Stimulated activated naive CD4-positive, alpha-beta T cell treated with Interleukin-2 at 50 U/mL for 16 hours (primary cell): Measurements from ENCODE around the gene TTC27.
"Not testable (repeated sequence)": the region's sequence is repeated elsewhere in the genome, so short reads cannot be mapped to it uniquely, and the experiment has no call there.

ENCODE experiments used
- DNase-seq: peaks from one replicate; lab custom pipeline; 2025; lab: John Stamatoyannopoulos, UW

TTC27 gene

DNA sequence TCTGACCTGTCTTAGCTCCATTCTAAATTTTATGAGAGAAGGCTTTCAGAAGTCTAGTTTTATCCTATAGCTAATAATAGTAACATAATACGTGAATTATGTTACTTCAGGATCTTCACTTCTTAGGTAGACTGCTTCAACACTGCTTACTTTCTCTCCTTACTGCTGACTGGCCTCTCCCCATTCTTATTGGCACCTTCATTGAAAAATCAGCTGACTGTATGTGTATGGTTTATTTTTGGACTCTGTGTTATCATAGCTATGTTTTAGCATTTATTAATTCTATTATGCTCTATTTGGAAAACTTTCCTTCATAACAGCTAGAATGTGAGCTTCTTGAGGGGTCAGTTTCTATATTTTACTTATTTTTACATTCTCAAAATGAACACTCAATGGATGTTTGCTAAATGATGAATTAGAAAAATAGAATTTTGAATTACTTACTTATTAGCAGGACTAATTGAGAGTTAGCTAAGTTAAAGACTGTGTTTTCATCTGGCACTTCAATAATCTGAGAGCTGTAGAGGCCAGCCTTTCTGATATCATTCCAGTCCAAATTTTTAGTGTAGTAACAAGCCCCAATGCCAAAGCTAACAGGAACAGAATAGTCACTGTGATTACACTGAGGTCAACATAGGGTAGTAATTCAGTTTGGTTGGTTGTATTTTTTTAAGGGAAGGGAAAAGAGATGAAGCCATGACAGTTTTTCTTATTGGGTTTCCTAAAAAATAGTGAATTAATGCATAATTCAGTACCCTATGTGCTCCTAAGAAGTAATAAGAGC, 92.3 kb downstream of the TTC27 start:
- no peak for DNase-seq

DNA sequence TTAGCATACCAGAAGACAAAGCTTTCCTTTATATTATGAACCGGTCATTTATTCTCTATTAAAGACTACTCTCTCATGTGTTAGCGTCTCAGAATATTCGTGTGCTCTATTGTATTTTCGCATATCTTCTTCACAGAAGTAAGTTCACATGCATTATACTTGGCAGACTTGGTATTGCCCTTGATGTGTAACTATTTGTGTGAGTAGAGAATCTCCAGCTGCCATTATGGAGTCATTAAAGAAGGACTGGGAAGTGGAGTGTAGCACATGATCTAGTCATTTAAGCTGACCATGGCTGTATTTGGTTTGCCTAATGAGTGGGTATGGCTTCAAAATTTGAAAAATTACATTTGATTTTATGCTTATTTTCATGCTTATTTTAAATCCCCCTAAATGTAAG, 92.9 kb downstream of the TTC27 start:
- no peak for DNase-seq

DNA sequence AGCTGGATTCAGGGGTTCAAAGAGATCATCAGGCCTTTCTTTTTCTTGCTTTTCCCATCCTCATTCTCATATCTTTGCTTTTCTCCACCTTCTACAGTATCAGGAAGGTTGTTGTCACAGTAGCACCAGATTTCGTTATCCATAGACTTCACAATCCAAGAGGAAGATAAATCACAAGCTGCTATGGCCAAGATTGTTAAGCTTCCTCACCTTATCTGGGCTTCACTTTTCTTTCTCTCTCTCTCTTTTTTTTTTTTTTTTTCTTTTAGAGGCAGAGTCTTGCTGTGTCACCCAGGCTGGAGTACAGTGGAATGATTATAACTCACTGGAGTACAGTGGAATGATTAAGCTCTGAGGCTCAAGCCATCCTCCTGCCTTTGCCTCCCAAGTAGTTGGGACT, 93.5 kb downstream of the TTC27 start:
- no peak for DNase-seq

DNA sequence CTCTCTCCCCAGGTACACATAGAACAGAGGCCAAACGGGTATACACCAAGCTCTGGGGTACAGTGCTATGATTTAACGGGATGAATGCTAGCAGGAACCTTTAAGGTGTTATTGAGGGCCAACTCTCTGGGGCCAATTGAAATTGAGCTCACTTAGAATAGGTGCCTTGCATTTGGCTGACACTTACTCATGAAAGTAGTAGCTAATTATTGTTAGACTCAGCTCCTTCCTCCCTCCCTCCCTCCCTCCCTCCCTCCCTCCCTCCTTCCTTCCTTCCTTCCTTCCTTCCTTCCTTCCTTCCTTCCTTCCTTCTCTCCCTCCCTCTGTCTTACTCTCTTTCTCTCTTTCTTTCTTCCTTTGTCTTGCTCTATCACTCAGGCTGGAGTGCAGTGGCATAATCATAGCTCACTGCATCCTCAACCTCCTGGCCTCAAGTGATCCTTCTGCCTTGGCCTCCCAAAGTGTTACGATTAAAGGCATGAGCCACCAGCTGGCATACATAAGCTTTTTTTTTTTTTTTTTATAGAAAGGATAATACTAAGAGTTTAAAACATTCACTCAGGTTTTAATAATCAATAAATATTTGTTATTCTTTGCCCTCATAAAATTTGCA, 95.7 kb downstream of the TTC27 start:
- DNase-seq: no peak

DNA sequence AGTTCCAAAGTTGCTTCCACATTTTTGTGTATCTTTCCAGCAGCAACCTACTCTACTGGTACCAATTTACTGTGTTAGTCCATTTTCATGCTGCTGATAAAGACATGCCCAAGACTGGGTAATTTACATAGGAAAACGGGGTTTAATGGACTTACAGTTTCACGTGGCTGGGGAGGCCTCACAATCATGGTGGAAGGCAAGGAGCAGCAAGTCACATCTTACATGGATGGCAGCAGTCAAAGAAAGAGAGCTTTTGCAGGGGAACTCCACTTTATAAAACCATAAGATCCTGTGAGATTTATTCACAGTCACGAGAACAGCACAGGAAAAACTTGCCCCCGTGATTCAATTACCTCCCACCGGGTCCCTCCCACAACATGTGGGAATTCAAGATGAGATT, 98.8 kb downstream of the TTC27 start:
- DNase-seq: not testable (repeated sequence)

DNA sequence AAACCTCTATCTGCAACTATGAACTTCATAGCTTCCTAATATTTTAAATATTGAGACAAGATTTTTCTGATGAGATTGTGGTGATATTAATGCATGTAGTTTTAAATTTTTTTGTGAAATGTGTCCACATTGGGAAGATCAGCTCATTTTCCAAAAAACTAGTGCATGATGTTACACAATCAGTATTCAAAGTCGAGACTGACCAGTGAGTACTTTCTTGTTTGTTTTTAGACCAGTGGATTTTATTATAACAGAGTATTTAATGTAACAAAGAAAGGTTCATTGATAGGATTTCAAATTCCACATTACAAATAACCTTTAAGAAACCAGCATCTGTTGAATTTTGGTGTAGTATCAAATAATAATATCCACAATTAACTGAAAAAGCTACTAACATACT, 99.3 kb downstream of the TTC27 start:
- DNase-seq: no peak

DNA sequence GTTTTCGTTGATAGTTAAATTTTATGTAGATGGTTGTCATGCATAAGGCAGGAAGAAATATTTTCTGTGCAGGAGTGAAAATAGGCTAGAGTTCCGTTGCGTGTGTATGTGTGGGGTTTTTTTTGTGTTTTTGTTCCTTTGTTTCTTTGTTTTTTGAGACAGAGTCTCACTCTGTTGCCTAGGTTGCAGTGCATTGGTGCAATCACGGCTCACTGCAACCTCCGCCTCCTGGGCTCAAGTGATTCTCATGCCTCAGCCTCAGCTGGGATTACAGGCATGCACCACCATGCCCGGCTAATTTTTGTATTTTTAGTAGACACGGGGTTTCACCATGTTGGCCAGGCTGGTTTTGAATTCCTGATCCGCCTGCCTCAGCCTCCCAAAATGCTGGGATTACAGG, 103.1 kb downstream of the TTC27 start:
- DNase-seq: not testable (repeated sequence)

DNA sequence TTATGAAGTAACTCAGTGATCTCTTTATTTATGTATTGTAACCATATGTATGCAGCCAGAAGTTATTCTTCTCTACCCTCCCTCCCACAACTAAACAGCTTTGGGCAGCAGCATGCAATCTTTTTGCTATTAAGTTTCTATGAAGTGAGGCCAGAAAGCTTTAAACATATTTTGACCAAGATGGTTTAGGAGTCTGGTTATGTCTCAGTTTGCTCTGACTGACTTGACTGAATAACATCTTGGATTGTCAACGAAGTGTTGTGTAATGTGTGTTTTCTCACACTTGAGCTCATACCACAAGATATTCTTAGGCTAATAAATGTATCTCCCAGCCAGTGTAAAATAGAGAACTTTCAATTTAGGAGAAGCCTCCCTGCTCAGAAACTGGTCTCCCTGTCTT, 104.3 kb downstream of the TTC27 start:
- no peak for DNase-seq

DNA sequence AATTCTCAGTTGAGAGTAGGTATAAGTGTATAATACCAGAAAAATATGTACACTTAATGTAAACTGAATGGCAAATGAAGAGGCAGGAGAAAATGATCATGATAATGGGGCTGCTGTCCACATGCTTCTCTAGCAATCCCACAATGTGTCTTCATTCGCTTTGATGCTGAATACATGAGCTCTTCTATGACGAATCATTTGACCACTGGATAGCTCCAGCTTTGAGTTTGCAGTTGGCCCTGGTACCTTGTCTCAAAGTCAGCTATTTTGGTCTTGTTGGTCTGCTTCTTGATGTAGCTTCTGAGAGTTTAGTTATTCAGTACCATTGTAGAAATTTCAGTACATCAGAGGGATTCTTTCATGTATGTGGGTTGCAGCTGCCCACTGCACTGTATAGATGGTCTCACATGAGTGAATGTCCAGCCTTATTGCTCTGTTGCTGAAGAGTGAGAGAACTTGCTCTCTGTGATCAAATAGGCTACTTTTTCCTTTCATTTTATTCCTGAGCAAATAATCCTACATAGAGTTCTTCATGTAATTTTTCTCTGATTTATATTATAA, 105.1 kb downstream of the TTC27 start:
- DNase-seq: no peak

DNA sequence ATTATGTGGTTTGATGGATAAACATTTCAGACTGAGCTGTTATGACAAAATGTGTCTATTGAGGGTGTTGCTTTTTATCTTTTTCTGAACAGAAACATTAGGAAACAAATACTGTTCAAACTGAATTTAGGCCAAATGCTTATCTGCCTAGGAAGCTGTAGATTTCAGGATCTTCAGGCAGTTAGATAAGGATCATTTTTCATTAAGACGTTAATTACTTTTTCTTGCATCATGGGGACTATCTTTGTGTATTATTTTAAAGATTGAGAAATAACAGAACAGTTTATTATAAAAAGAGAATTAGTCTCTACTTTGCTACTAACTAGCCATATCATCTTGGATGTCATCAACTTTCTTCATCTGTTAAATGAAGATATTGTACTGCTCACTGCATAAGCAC, 107.5 kb downstream of the TTC27 start:
- no peak for DNase-seq

DNA sequence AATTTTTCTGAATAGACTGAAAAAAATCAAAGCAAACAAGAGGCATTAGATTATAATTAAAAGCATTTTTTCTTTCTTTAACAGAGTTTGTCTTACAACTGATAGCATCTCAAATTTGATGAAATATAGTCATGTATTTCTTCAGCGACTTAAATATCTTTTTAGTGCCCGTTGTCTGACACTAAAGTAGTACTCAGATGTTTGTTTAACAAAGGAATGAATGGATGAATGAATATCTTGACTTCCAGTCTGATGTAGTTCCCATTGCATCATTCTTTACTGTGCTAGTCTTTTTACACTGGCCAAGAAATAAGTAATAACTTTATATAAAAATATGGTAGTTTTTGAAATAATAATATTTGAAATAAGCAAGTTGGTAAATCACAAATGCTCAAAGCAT, 111.1 kb downstream of the TTC27 start:
- no peak for DNase-seq

DNA sequence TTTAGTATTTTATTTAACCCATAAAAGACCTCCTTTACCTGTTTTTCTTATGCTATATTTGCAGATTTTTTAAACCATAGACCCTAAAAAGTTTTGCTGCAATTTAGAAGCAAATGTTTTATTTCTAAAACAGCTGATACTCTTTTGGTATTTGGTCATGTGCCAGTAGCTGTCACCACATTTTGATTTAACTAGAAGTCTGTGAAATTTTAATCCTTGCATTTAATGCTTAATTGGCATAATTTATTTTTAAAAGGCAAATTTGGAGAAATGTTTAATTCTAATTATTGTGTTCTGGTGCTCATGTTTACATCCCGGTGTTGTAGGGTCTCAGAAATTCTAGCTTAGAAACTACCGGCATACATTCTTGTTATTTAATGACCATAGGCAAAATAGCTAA, 111.8 kb downstream of the TTC27 start:
- DNase-seq: no peak

DNA sequence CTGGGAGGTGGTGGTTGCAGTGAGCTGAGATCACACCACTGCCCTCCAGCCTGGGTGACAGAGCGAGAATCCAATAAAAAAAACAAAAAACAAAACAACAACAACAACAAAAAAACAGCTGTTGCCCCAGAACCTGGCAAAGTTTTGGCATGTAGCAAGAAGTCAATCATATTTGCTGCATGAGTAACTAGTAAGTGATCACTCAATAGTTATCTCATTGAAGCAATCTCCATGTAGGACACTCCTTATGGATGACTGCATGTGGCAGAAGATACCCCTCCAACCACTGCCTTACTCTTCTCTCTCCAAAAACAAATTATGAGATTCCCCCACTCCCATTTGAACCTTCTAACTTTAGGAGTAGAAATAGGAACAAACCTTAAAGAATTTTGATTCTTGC, 113.7 kb downstream of the TTC27 start:
- DNase-seq: no peak

DNA sequence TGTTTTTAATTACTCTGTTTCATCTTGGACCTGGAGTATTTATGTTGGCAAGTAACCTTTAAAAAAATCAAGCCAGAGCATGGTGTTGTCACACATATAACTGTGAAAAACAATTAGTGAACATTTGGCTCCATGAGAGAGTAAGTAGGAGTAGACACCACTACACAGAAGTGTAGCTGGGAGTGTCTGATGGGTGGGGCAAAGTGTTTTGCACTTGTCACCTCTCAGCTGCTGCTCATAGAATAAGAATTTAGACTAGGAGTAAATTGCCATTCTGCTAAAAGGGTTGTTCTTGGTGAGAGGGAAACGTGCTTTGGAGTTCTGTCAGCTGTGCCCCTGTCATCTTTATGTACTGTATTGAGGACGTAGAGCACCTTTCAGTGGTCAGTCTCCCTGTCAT, 114.5 kb downstream of the TTC27 start:
- no peak for DNase-seq

DNA sequence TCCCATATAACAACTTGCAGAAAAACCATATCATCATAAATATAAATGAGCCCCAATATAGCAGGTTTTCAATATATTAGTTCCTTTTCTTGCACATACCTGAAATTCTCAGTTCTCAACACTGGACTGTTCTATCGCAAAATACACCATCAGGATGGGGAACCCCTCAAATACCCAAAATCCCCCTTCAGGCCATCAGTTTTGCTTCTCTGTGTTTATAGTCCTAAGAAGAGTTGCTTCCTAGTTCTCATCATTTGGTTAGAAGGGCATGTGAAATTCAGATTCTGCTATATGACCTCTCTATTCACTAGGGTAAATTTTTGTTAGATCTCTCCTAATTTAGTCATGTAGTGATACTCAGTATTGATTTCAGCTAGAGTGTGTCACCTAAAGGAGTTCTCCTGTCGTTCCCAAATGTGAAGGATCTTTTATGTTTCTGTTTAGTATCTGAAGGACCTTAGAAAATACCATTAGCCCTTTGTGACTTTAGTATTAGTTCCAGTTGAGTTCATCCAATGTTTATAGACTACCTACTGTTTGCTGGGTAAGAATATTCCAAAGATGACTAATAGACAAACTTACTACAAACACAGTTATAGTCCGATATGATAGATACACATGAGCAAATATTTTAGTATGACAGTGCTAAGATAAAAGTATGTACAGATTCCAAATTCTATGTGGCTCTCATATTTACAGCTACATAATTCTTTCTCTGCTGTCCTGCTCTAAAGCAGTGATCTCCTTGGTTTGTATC, 115.8 kb downstream of the TTC27 start:
- no peak for DNase-seq

DNA sequence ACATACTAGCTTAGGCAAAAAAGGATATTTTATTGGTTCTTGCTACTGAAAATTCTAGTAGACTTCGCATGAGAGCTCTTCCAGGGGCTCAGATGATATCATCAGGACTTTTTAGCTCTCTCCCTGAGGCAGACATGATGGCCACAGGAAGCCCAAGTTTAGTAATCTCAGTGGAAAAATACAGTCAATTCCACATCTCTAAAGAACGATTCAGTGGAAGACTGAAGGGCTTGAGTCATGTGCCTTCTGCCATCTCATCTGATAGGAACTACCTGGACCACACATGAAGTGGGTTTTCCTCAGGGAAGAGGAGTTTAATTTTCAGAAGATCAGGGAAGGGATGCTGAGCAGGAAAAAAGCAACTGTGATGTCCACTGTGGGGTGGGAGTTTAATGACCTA, 117.3 kb downstream of the TTC27 start:
- no peak for DNase-seq

DNA sequence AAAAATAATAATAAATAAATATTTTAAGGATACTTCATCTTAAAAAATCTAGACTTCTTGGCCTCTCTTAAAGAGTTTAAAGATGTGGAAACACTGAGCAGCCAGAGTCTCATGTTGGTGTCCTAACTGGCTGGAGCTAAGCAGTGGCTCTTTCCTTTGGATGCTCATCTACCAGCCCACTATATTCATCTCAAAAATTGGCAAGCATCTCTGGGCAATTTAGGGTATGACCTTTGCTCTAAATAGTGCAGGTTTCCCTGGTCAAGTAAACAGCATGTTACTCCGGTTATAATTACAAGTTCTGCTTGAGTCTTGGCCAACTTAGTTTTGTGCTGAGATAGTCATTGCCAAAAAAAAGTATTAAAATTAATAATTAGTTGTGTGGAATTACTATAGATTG, 117.8 kb downstream of the TTC27 start:
- no peak for DNase-seq

DNA sequence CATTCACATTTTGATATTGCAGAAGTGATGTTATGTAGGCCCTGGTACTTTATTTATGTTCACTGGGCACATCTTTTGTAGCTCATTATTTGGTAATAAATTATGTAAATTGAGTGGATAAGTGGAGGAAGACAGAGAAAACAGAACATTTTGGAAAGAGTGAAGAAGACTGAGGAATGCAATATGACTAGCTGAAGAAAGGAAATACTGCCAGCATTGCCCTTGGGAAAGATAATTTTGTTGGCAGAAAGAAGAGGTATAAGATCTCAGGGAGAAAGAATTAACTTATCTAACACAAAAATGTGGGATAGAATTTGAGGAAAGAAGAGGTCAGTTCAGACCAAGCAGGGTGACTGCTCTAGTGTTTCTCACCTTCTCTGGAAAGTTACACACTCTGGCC, 118.8 kb downstream of the TTC27 start:
- DNase-seq: no peak

DNA sequence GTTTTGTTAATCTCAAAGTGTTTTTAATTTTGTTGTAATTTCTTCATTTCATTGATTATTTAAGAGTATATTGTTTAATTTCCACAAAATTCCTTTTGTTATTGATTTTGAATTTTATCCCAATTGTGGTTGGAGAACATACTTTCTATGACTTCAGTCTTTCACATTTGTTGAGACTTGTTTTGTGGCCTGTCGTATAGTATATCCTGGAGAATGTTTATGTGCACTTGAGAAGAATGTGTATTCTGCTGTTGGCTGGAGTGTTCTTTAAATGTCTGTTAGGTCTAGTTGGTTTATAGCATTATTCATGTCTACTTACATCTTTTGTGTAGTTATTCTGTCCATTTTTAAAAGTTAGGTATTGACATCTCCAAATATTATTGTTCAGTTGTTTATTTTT, 120.3 kb downstream of the TTC27 start:
- no peak for DNase-seq

DNA sequence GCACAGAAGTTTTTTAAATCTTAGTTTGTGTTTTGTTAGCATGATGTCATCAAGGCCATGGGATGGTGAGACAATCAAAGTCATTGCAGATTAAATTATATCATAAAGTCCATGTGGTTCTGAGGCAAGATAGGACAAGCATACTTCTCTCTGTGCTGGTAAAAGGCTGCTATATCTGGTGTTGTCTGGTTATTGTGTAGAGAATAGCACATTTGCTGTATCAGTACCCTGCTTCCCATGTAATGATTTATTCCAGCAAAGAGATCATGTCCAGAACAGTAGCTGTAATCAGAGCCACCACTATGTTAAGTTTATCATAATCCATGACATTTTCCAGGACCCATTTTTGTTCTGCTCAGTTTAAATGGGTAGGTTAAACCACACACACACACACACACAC, 123.0 kb downstream of the TTC27 start:
- no peak for DNase-seq

DNA sequence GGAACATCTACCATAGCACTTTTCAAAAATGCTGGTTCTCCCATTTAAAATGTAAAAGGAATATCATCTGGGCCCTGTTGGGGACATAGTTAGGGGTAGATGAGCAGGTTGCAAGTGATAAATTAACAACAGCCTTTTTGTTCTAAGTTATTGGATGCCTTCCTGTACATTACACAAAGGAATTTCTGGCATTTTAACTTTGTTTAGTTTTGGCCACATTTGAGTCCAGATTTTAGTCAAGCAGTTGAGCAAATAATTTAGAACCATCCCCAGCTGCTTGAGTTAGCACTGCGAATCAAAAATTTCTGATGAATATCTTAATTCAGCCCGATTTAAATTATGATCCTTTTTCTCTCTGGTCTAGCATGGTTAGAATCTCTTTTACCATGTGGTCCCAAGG, 124.4 kb downstream of the TTC27 start:
- no peak for DNase-seq

DNA sequence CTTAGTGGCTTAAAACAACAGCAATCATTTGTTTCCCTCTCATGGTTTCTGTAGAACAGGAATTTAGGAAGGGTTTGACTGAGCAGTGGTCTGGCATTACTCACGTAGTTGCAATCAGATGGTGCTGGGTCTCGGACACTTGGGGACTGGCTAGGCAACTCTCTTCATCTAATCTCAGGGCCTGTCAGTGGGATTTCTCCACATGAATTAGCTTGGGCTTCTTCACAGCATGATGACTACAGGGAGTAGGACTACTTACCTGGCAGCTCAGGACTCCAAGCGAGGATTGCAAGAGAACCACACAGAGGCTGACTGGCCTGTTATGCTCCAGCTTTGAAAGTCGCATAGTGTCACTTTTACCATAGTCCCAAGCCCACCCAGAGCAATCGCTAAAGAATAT, 125.1 kb downstream of the TTC27 start:
- no peak for DNase-seq

DNA sequence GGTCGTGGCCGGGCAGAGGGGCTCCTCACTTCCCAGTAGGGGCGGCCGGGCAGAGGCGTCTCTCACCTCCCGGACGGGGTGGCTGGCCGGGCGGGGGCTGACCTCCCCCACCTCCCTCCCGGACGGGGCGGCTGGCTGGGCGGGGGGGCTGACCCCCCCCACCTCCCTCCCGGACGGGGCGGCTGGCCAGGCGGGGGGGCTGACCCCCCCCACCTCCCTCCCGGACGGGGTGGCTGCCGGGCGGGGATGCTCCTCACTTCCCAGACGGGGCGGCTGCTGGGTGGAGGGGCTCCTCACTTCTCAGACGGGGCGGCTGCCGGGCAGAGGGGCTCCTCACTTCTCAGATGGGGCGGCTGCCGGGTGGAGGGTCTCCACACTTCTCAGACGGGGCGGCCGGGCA, 126.8 kb downstream of the TTC27 start:
- DNase-seq: not testable (repeated sequence)
